SU-DHL-6 (cell line): ENCODE data around the gene PKD1.

Experiments used
- CTCF ChIP-seq: fragments of 200-600 bp; sonication (generic); IDR thresholded peaks from one replicate; pipeline ENCODE4 v1.5.1; 2017; ENCODE audit warnings: antibody characterized with exemption, mild to moderate bottlenecking, low read length, moderate library complexity; ENCODE audit not compliant: insufficient read depth, poor library complexity, severe bottlenecking
- EZH2phosphoT487 ChIP-seq: fragments of 200-600 bp; sonication (generic), shearing (Covaris generic); conservative IDR thresholded peaks from 2 replicates; pipeline ENCODE4 v1.6.1; 2018; ENCODE audit warnings: mild to moderate bottlenecking, antibody characterized with exemption, low read length, moderate library complexity, mixed read lengths

GRCh38 chr16:2150418-2151187 lies 14.9 kb upstream of the PKD1 start:
- TF ChIP-seq CTCF (no peak), EZH2phosphoT487 (no peak)
